NCI-H187 (cell line): ENCODE results near the gene CENPU.
"Not testable (repeated sequence)": the region's sequence is repeated elsewhere in the genome, so short reads cannot be mapped to it uniquely, and the experiment has no call there.

Source experiments
- DNase-seq, 2 experiments: peaks; one replicate each; lab custom pipeline; 2025; lab: John Stamatoyannopoulos, UW

Gene CENPU

GRCh38 chr4:184733654-184734524 is at the start of gene CENPU:
CENPU (minus strand) TSS chr4:184734096; CDS start chr4:184734062, 34 bp downstream.
- peak; percentile 88 to 95 for DNase-seq

- no peak for DNase-seq
Observed at GRCh38 chr4:184782731-184783373, 49.0 kb upstream of the CENPU start.

- DNase-seq, result not testable (repeated sequence)
Observed at GRCh38 chr4:184779160-184779559, 45.3 kb upstream of the CENPU start.

GRCh38 chr4:184778325-184778724 is 44.4 kb upstream of the CENPU start:
- no peak for DNase-seq

GRCh38 chr4:184776821-184777220 is 42.9 kb upstream of the CENPU start:
- DNase-seq, result no peak

- DNase-seq, result no peak
Observed at GRCh38 chr4:184775854-184776555, 42.1 kb upstream of the CENPU start.

GRCh38 chr4:184774152-184774551 is 40.3 kb upstream of the CENPU start:
- DNase-seq, result no peak

GRCh38 chr4:184771416-184771815 is 37.5 kb upstream of the CENPU start:
- no peak for DNase-seq

- no peak for DNase-seq
Observed at GRCh38 chr4:184769141-184769765, 35.4 kb upstream of the CENPU start.

- no peak for DNase-seq
Observed at GRCh38 chr4:184768296-184768695, 34.4 kb upstream of the CENPU start.

GRCh38 chr4:184766446-184766845 is 32.5 kb upstream of the CENPU start:
- DNase-seq, result no peak

- DNase-seq, result no peak
Observed at GRCh38 chr4:184765473-184766340, 31.8 kb upstream of the CENPU start.

- DNase-seq, result no peak
Observed at GRCh38 chr4:184764601-184765000, 30.7 kb upstream of the CENPU start.

GRCh38 chr4:184763150-184763780 is 29.4 kb upstream of the CENPU start:
- DNase-seq, result no peak

- no peak for DNase-seq
Observed at GRCh38 chr4:184762100-184762499, 28.2 kb upstream of the CENPU start.

- no peak for DNase-seq
Observed at GRCh38 chr4:184760681-184761080, 26.8 kb upstream of the CENPU start.

GRCh38 chr4:184757810-184758209 is 23.9 kb upstream of the CENPU start:
- no peak for DNase-seq

GRCh38 chr4:184756399-184756798 is 22.5 kb upstream of the CENPU start:
- no peak for DNase-seq

- DNase-seq, result no peak
Observed at GRCh38 chr4:184755278-184755677, 21.4 kb upstream of the CENPU start.

GRCh38 chr4:184752496-184753275 is 18.8 kb upstream of the CENPU start:
- no peak for DNase-seq
